Activated naive CD4-positive, alpha-beta T cell treated with anti-CD3 and anti-CD28 coated beads for 36 hours (primary cell): Measurements from ENCODE around the gene DTNB. TPM values are rescaled to one million over a fixed set of nuclear protein-coding genes. Genes with fewer than 3 reads are reported as not detected.

Source experiments
- microRNA-seq: library from miRNA; unstranded; fragments of <30 nt; microRNA quantifications from one replicate; pipeline ENCODE4 v1.2.0, GENCODE V29; 2022; ENCODE audit warnings: borderline microRNAs expressed, borderline replicate concordance
- total RNA-seq, 2 experiments: library from RNA; stranded (reverse); gene quantifications; one replicate each; pipeline ENCODE4 v1.2.3, GENCODE V29; 2021

Gene DTNB
- total RNA-seq, 2 experiments from 2014 or later = 27.2 to 27.6 TPM

Small RNA genes within 50 kb of the gene (microRNA-seq; reads per million reads assigned to microRNA genes)
- gene MIR1301 = 407 reads per million, percentile 76 among the genes with 10 or more reads in this experiment

Other genes starting within 250 kb of the DTNB start
- gene ASXL2, start 204.9 kb upstream of the DTNB start, total RNA-seq = 10 to 100 TPM; 25.2 to 29.1 TPM